ENCODE data around the gene N4BP3. TPM values are rescaled to one million over a fixed set of nuclear protein-coding genes. Genes with fewer than 3 reads are reported as not detected.

N4BP3 gene
- total and polyA plus RNA-seq, 2 of the 13 experiments (the other 11 are each of a cell fraction or from before 2014, with no cell fraction given), result 0.13 TPM; not detected in 1

- no peak for TF ChIP-seq ZNF512 (CRISPR knock-in tag; IDR thresholded peaks at IDR 0.05)
- TF ChIP-seq KLF13 (CRISPR knock-in tag; IDR thresholded peaks at IDR 0.05), result peak; percentile 78; the same call in 1 of the 2 replicates
- TF ChIP-seq ZBTB34 (CRISPR knock-in tag; IDR thresholded peaks at IDR 0.05), result no peak
- TF ChIP-seq ZNF138 (CRISPR knock-in tag; IDR thresholded peaks at IDR 0.05; ENCODE audit: low read depth), result no peak
- TF ChIP-seq HNRNPK (IDR thresholded peaks at IDR 0.05; ENCODE audit: low read depth, low read length, poor library complexity, severe bottlenecking), result no peak
- TF ChIP-seq ZBTB7B (CRISPR knock-in tag; IDR thresholded peaks at IDR 0.05), result no peak
- no peak for TF ChIP-seq ZSCAN21 (CRISPR knock-in tag; IDR thresholded peaks at IDR 0.05; ENCODE audit: borderline replicate concordance)
- TF ChIP-seq ZNF878 (CRISPR knock-in tag; IDR thresholded peaks at IDR 0.05), result no peak
- TF ChIP-seq ZNF383 (CRISPR knock-in tag; IDR thresholded peaks at IDR 0.05; ENCODE audit: borderline replicate concordance), result no peak
- peak; percentile 63; the same call in 1 of the 2 replicates for TF ChIP-seq ZFY (CRISPR knock-in tag; IDR thresholded peaks at IDR 0.05)
- no peak for TF ChIP-seq BRCA1 (CRISPR knock-in tag; IDR thresholded peaks at IDR 0.05)
- no peak for TF ChIP-seq ZNF589 (CRISPR knock-in tag; conservative IDR thresholded peaks at IDR 0.05)
- TF ChIP-seq CSRNP1 (CRISPR knock-in tag; IDR thresholded peaks at IDR 0.05), result peak; percentile 37; the same call in 1 of the 2 replicates
- peak; percentile 19; the same call in 1 of the 2 replicates for TF ChIP-seq FOXK2 (IDR thresholded peaks at IDR 0.05)
- TF ChIP-seq PCBP2 (optimal IDR thresholded peaks at IDR 0.05; ENCODE audit: low read depth, low read length, poor library complexity, severe bottlenecking), result no peak
- no peak for TF ChIP-seq ZNF629 (CRISPR knock-in tag; conservative IDR thresholded peaks at IDR 0.05)
- peak; percentile 86 for TF ChIP-seq POGZ (CRISPR knock-in tag; IDR thresholded peaks at IDR 0.05)
- peak; percentile 57 for TF ChIP-seq HCFC1 (IDR thresholded peaks at IDR 0.05; ENCODE audit: low read depth, low read length)
- TF ChIP-seq ZMAT5 (CRISPR knock-in tag; IDR thresholded peaks at IDR 0.05; ENCODE audit: borderline replicate concordance, low read depth), result no peak
These were observed 40.4 kb downstream of the N4BP3 start, which contains the start of gene NHP2 (continued) for GRCh38 chr5:178153530-178154340.
